ENCODE measurements around the gene STX5.
"Not testable (repeated sequence)": the region's sequence is repeated elsewhere in the genome, so short reads cannot be mapped to it uniquely, and the experiment has no call there.

The STX5 gene

GRCh38 chr11:62854013-62854824, 22.4 kb upstream of the STX5 start:
- DNase-seq: no peak

GRCh38 chr11:62853279-62853965, 21.6 kb upstream of the STX5 start:
- no peak for DNase-seq
- ATAC-seq: no peak

More at GRCh38 chr11:62854013-62854824, 22.4 kb upstream of the STX5 start:
- ATAC-seq: no peak

- ATAC-seq (no peak), DNase-seq (no peak)
Measured at GRCh38 chr11:62852523-62853188, 20.8 kb upstream of the STX5 start.

GRCh38 chr11:62851807-62852522, 20.1 kb upstream of the STX5 start:
- ATAC-seq (no peak), DNase-seq (no peak)

GRCh38 chr11:62850911-62851806, 19.3 kb upstream of the STX5 start:
- peak; percentile 14 for ATAC-seq
- peak; percentile 49 for DNase-seq

- DNase-seq (no peak), ATAC-seq (no peak)
Measured at GRCh38 chr11:62847767-62848314, 16.0 kb upstream of the STX5 start.

- DNase-seq (no peak), ATAC-seq (no peak)
Measured at GRCh38 chr11:62846177-62846576, 14.3 kb upstream of the STX5 start.

GRCh38 chr11:62844154-62844553, 12.3 kb upstream of the STX5 start:
- ATAC-seq (no peak), DNase-seq (no peak)

GRCh38 chr11:62843466-62843865, 11.6 kb upstream of the STX5 start:
- ATAC-seq (no peak), DNase-seq (no peak)

GRCh38 chr11:62842891-62843290, 11.0 kb upstream of the STX5 start:
- not testable (repeated sequence) for ATAC-seq, DNase-seq

GRCh38 chr11:62842171-62842741, 10.4 kb upstream of the STX5 start:
- peak; percentile 71 for DNase-seq
- ATAC-seq: no peak

- ATAC-seq: peak; percentile 80
- DNase-seq: peak; percentile 81
Measured at GRCh38 chr11:62841361-62842170, 9.7 kb upstream of the STX5 start.

GRCh38 chr11:62840721-62841360, 9.0 kb upstream of the STX5 start:
- ATAC-seq (peak; percentile 38), DNase-seq (peak; percentile 86)

GRCh38 chr11:62839050-62839945, 7.4 kb upstream of the STX5 start, which contains the start of gene WDR74:
TSS of gene WDR74 (minus strand) at chr11:62839590. CDS start at chr11:62839570, 20 bp downstream.
- DNase-seq (peak; percentile 92), ATAC-seq (peak; percentile 49)

- ATAC-seq (no peak), DNase-seq (no peak)
Measured at GRCh38 chr11:62835336-62835735, 3.5 kb upstream of the STX5 start.

- DNase-seq (no peak), ATAC-seq (peak; percentile 0)
Measured at GRCh38 chr11:62832336-62833234, 734 bp upstream of the STX5 start, which contains the start of gene TEX54. TSS of gene TEX54 (minus strand) at chr11:62832841.

Data from stimulated activated naive CD8-positive, alpha-beta T cell treated with anti-CD3 and anti-CD28 coated beads, Interleukin-15, Interleukin-2, amounts not matched to agents 100 U/mL and 50 U/mL, for 24 hours (primary cell).